BE2C (cell line): Measurements from ENCODE around the gene F2R.

Source experiments
- DNase-seq: peaks from one replicate; pipeline ENCODE4 v3.0.0-alpha.2; 2020
- H3K27me3 ChIP-seq: fragments of 250-450 bp; sonication (Bioruptor Pico); 2 replicates; pipeline ENCODE4 v1.5.1; 2020; ENCODE audit warnings: mild to moderate bottlenecking
- H3K36me3 ChIP-seq: fragments of 250-450 bp; sonication (Bioruptor Pico); 2 replicates; pipeline ENCODE4 v1.5.1; 2020; ENCODE audit warnings: mild to moderate bottlenecking
- H3K4me1 ChIP-seq: fragments of 250-450 bp; sonication (Bioruptor Pico); 2 replicates; pipeline ENCODE4 v1.5.1; 2020
- H3K4me3 ChIP-seq: 2 replicates; pipeline ENCODE4 v1.5.1; 2011; ENCODE audit warnings: low read depth, low read length
- H3K9me3 ChIP-seq: fragments of 250-450 bp; sonication (Bioruptor Pico); 2 replicates; pipeline ENCODE4 v1.5.1; 2020
- TF ChIP-seq, protein P1 (sequence below): IDR thresholded peaks from 2 replicates; pipeline ENCODE4 v1.5.1; 2012; ENCODE audit warnings: mild to moderate bottlenecking, low read depth, low read length

F2R gene

DNA sequence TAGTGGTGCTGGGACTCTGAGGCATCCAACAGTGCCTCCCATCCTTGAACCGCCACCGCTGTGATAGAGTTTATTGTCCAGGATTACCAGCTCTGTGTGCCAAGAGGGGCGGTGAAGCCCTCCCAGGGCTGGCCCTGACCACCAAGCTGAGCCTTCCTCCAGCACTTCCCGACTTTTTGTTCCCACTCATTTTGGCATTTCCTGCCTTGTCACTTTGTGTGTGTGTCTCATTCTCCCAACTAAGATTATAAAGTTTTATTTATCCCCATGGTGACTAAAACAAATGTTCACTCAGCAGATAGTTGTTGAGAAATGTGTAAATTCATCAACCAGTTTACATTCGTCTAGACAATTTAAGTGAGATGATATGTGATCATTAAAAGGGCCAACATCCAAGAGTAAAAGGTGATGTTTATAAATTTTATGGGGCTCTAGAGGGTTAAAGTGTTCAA lies 2.5 kb downstream of the F2R start:
- TF ChIP-seq, protein P1, sequence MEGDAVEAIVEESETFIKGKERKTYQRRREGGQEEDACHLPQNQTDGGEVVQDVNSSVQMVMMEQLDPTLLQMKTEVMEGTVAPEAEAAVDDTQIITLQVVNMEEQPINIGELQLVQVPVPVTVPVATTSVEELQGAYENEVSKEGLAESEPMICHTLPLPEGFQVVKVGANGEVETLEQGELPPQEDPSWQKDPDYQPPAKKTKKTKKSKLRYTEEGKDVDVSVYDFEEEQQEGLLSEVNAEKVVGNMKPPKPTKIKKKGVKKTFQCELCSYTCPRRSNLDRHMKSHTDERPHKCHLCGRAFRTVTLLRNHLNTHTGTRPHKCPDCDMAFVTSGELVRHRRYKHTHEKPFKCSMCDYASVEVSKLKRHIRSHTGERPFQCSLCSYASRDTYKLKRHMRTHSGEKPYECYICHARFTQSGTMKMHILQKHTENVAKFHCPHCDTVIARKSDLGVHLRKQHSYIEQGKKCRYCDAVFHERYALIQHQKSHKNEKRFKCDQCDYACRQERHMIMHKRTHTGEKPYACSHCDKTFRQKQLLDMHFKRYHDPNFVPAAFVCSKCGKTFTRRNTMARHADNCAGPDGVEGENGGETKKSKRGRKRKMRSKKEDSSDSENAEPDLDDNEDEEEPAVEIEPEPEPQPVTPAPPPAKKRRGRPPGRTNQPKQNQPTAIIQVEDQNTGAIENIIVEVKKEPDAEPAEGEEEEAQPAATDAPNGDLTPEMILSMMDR, result no peak
- Histone ChIP-seq H3K4me1 (no peaks in the 10 kb centered on the region), H3K36me3 (no peaks in the 10 kb centered on the region), H3K9me3 (no peaks in the 10 kb centered on the region), H3K27me3 (peaks cover 51% of the 10 kb centered on the region), H3K4me3 (no peak overlapping the region)
- no peak for DNase-seq

DNA sequence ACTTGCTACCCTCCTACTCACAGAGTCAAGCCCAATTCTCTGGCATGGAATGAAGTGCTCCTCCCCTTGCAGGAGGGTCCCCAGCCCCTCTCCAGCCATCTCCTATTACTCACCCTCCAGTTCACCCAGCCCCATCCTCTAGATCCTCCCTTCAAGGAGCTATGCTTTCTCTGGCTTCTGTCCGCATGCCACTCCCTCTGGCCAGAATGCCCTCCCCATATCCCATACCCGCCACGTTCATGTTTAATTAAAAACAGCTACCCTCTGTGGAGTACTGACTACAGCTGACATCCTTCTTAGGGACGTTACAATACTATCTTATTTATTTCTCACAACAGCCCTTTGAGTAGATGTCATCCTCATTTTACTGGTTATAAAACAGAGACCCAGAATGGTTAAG lies 3.0 kb downstream of the F2R start:
- no peaks in the 10 kb centered on the region for H3K4me1 ChIP-seq
- H3K9me3 ChIP-seq, result no peaks in the 10 kb centered on the region
- TF ChIP-seq, protein P1, result no peak
- no peaks in the 10 kb centered on the region for H3K36me3 ChIP-seq
- DNase-seq, result no peak
- no peak overlapping the region for H3K4me3 ChIP-seq
- peaks cover 46% of the 10 kb centered on the region for H3K27me3 ChIP-seq

DNA sequence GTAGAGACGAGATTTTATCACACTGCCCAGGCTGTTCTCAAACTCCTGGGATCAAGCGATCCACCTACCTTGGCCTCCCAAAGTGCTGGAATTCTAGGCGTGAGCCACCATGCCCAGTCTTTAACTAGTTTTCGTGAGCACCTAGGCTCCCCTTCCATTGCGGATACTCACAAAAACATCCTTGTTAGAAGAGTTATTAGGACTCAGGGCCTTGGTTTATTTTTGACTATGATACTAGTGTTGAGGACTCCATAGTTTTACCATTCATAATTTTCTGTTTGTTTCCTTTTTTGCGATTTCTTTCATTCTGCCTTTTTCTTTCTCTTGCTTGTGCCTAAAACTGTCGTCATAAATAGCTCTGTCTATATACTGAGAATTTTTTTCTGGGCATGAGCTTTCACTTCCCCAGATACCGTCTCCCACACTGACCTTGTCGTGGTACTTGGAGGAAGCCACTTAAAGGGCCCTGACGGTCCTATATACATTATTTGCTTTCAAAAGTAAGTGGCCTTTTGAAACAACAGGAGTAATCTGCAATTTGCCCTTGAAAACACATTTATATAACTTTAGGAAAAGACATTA lies 5.2 kb downstream of the F2R start:
- DNase-seq, result no peak
- H3K27me3 ChIP-seq, result peaks cover 27% of the 10 kb centered on the region
- no peaks in the 10 kb centered on the region for H3K9me3 ChIP-seq
- TF ChIP-seq, protein P1, result no peak
- no peak overlapping the region for H3K4me3 ChIP-seq
- H3K4me1 ChIP-seq, result no peaks in the 10 kb centered on the region
- no peaks in the 10 kb centered on the region for H3K36me3 ChIP-seq

DNA sequence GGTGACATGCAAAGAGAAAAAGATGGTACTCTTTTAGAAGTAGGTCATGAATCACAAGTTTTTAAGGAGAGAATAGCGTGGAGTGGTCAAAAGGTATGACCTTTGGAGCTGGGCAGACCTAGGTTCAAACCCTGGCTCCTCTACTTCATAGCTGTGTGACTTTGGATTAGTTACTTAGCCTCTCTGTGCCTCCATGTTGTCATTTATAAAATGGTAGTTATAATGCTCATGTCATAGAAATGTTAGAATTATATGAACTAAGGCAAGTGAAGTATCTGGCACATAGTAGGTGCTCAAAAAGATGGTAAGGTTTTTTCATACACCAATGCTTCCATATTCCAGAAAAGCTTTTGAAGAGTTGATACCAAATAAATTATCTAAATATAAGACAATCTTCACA lies 7.3 kb downstream of the F2R start:
- Histone ChIP-seq H3K36me3 (no peaks in the 10 kb centered on the region), H3K27me3 (peaks cover 5% of the 10 kb centered on the region), H3K4me3 (no peak overlapping the region), H3K4me1 (no peaks in the 10 kb centered on the region), H3K9me3 (no peaks in the 10 kb centered on the region)
- TF ChIP-seq, protein P1, result no peak
- no peak for DNase-seq

DNA sequence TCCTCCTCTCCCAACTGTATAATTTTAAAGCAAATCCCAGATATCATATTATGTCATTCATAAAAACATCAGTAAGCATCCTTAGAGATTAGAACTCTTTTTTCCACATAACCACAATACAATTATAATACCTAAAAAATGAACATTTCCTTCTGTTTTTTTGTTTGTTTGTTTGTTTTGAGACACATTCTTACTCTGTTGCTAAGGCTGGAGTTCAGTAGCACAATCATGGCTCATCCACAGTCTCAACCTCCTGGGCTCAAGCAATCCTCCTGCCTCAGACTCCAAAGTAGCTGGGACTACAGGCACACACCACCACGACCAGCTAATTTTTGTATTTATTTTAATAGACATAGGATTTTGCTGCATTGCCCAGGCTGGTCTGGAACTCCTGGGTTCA lies 8.0 kb downstream of the F2R start:
- Histone ChIP-seq H3K9me3 (no peaks in the 10 kb centered on the region), H3K4me1 (no peaks in the 10 kb centered on the region), H3K4me3 (no peak overlapping the region), H3K36me3 (no peaks in the 10 kb centered on the region), H3K27me3 (peaks cover 3% of the 10 kb centered on the region; the same call in 1 of the 2 replicates)
- TF ChIP-seq, protein P1, result no peak
- DNase-seq, result no peak

DNA sequence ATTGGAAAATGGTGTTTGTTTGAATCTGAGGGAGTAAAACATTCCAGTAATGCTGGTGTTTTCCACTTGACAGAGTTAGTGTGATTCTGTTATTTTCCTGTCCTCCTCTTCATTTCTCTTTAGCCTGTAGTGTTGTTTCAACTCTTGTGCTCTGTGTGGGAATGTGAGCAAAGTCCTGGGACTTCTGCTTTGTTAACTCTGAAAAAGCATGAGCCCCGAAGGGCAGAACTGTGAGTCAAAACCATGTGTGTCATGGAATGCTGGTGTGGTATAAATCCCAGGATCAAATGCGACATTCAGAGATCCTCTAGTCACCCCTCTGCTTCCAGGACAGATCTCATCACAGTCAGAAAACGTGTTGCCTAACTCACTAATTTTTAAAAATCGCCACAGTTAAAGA lies 8.9 kb downstream of the F2R start:
- no peaks in the 10 kb centered on the region for H3K36me3 ChIP-seq
- no peak overlapping the region for H3K4me3 ChIP-seq
- H3K4me1 ChIP-seq, result no peaks in the 10 kb centered on the region
- TF ChIP-seq, protein P1, result no peak
- H3K9me3 ChIP-seq, result no peaks in the 10 kb centered on the region
- DNase-seq, result no peak
- peaks cover 3% of the 10 kb centered on the region; the same call in 1 of the 2 replicates for H3K27me3 ChIP-seq
